A549 (cell line): ENCODE measurements around the gene MCCC1. TPM values are rescaled to one million over a fixed set of nuclear protein-coding genes. Genes with fewer than 3 reads are reported as not detected.
"Not testable (repeated sequence)": the region's sequence is repeated elsewhere in the genome, so short reads cannot be mapped to it uniquely, and the experiment has no call there.

Experiments used
- ATAC-seq, 2 experiments: fragments of 200-7000 bp in 1 of 2; fragments of >200 bp in 1 of 2; cut with Nextera tagmentation in 1 of 2; cut with Tn5 transposase in 1 of 2; 3 replicates each; pipeline versions ENCODE4 v1.8.0 to v1.9.1; 2018 to 2020; ENCODE audit warnings: mild to moderate bottlenecking in 1 of 2, moderate library complexity in 1 of 2
- CTCF ChIA-PET: fragments of 300-600 bp; sonication (Branson Sonifier 250); formaldehyde crosslinking; extraction: SDS; loops from one replicate; lab custom pipeline; 2021; ENCODE audit warnings: antibody characterized with exemption, inconsistent platforms; lab: Yijun Ruan, JAX
- POLR2A ChIA-PET: fragments of 350-600 bp; formaldehyde crosslinking; extraction: SDS; loops from one replicate; lab custom pipeline; 2021; ENCODE audit warnings: antibody characterized with exemption, inconsistent platforms; lab: Yijun Ruan, JAX
- DNase-seq, 2 experiments: peaks; one replicate each; pipeline versions ENCODE4 v3.0.0 to v3.0.0-alpha.2; 2011 to 2016; ENCODE audit warnings: low read depth in 1 of 2, low spot score in 1 of 2
- FAIRE-seq: peaks from 2 replicates; lab custom pipeline; 2011; peaks lifted over from hg19 to GRCh38; lab: Jason Lieb, UNC
- H3K27ac ChIP-seq, 2 experiments: fragments of >200 bp; sonication (Bioruptor Twin); formaldehyde crosslinking; 3 replicates each; pipeline ENCODE4 v1.5.1; 2016 to 2017
- H3K4me1 ChIP-seq: fragments of >200 bp; sonication (Bioruptor Twin); formaldehyde crosslinking; 3 replicates; pipeline ENCODE4 v1.6.1; 2016
- H3K4me2 ChIP-seq: fragments of >200 bp; sonication (Bioruptor Twin); formaldehyde crosslinking; 3 replicates; pipeline ENCODE4 v1.6.1; 2016
- H3K4me3 ChIP-seq: fragments of >200 bp; sonication (Bioruptor Twin); formaldehyde crosslinking; 3 replicates; pipeline ENCODE4 v1.5.1; 2016
- H3K9me3 ChIP-seq: fragments of >200 bp; sonication (Bioruptor Twin); formaldehyde crosslinking; 3 replicates; pipeline ENCODE4 v1.6.1; 2016
- BHLHE40 ChIP-seq: IDR thresholded peaks from 2 replicates; pipeline ENCODE4 v1.6.1; 2012; ENCODE audit warnings: low read depth, low read length, inconsistent platforms
- CBX2 ChIP-seq: fragments of 200-600 bp; sonication (generic); IDR thresholded peaks from 2 replicates; pipeline ENCODE4 v1.6.1; 2016; ENCODE audit warnings: low read depth, mild to moderate bottlenecking, borderline replicate concordance
- CBX8 ChIP-seq: fragments of 200-600 bp; sonication (generic); IDR thresholded peaks from 2 replicates; pipeline ENCODE4 v1.6.1; 2016
- CHD2 ChIP-seq: fragments of 150-350 bp; IDR thresholded peaks from 2 replicates; pipeline ENCODE4 v1.6.1; 2014; ENCODE audit warnings: low read length; ENCODE audit not compliant: partially characterized antibody
- EP300 ChIP-seq, 2 experiments: fragments of >200 bp; sonication (Bioruptor Twin); formaldehyde crosslinking; IDR thresholded peaks; 2 replicates in 1 of 2; 3 replicates in 1 of 2; pipeline ENCODE4 v1.6.1; 2016 to 2017
- ESRRA ChIP-seq: fragments of 150-350 bp; IDR thresholded peaks from 2 replicates; pipeline ENCODE4 v1.6.1; 2014; ENCODE audit warnings: mild to moderate bottlenecking, low read length, borderline replicate concordance
- FOSB ChIP-seq: fragments of 250-450 bp; sonication (Bioruptor Pico); IDR thresholded peaks from 2 replicates; pipeline ENCODE4 v1.5.0; 2020; ENCODE audit warnings: mild to moderate bottlenecking, moderate library complexity
- FOSL2 ChIP-seq, 2 experiments: fragments of 450-650 bp in 1 of 2; fragments of >200 bp in 1 of 2; sonication (Bioruptor Twin) in 1 of 2; formaldehyde crosslinking; IDR thresholded peaks; 2 replicates each; pipeline versions ENCODE4 v1.5.0 to v1.6.1; 2016 to 2020; ENCODE audit warnings: mild to moderate bottlenecking in 1 of 2, moderate library complexity in 1 of 2
- FOXS1 ChIP-seq: fragments of 250-450 bp; sonication (Bioruptor Pico); IDR thresholded peaks from 2 replicates; pipeline ENCODE4 v1.5.0; 2020; ENCODE audit warnings: mild to moderate bottlenecking, moderate library complexity
- HDAC2 ChIP-seq: fragments of 200-600 bp; sonication (generic); IDR thresholded peaks from 2 replicates; pipeline ENCODE4 v1.6.1; 2016
- HOXB13 ChIP-seq: fragments of 250-450 bp; sonication (Bioruptor Pico); IDR thresholded peaks from 2 replicates; pipeline ENCODE4 v1.5.0; 2020; ENCODE audit warnings: low read depth, mild to moderate bottlenecking, moderate library complexity
- KDM1A ChIP-seq: fragments of 200-600 bp; sonication (generic); IDR thresholded peaks from 2 replicates; pipeline ENCODE4 v1.6.1; 2016; ENCODE audit warnings: low read depth, mild to moderate bottlenecking
- MAZ ChIP-seq: fragments of 150-350 bp; IDR thresholded peaks from 2 replicates; pipeline ENCODE4 v1.6.1; 2014; ENCODE audit warnings: antibody characterized with exemption, low read depth, low read length, borderline replicate concordance
- NFE2L2 ChIP-seq: fragments of 150-350 bp; conservative IDR thresholded peaks from 2 replicates; pipeline ENCODE4 v1.6.1; 2014; ENCODE audit warnings: low read length
- NR3C1 ChIP-seq: fragments of >200 bp; sonication (Bioruptor Twin); formaldehyde crosslinking; IDR thresholded peaks from 3 replicates; pipeline ENCODE4 v1.6.1; 2017
- PHF8 ChIP-seq: fragments of 200-600 bp; sonication (generic); IDR thresholded peaks from 2 replicates; pipeline ENCODE4 v1.6.1; 2016; ENCODE audit warnings: low read depth, mild to moderate bottlenecking, antibody characterized with exemption, moderate library complexity, borderline replicate concordance
- POLR2A ChIP-seq: IDR thresholded peaks from 2 replicates; pipeline ENCODE4 v1.6.1; 2012; ENCODE audit warnings: mild to moderate bottlenecking, low read length
- RARB ChIP-seq: fragments of 250-450 bp; sonication (Bioruptor Pico); IDR thresholded peaks from 2 replicates; pipeline ENCODE4 v1.8.0; 2021; ENCODE audit warnings: mild to moderate bottlenecking, moderate library complexity
- SMC3 ChIP-seq: fragments of >200 bp; sonication (Bioruptor Twin); formaldehyde crosslinking; IDR thresholded peaks from 3 replicates; pipeline ENCODE4 v1.6.1; 2018; ENCODE audit warnings: inconsistent platforms
- SREBF2 ChIP-seq: fragments of 450-650 bp; IDR thresholded peaks from 2 replicates; pipeline ENCODE4 v1.6.1; 2014; ENCODE audit warnings: mild to moderate bottlenecking, moderate library complexity
- TFCP2L1 ChIP-seq: fragments of 250-450 bp; sonication (Bioruptor Pico); IDR thresholded peaks from 2 replicates; pipeline ENCODE4 v1.5.0; 2021; ENCODE audit warnings: mild to moderate bottlenecking
- ZNF302 ChIP-seq: fragments of 250-450 bp; sonication (Bioruptor Pico); IDR thresholded peaks from 2 replicates; pipeline ENCODE4 v1.9.0; 2021; ENCODE audit warnings: inconsistent platforms, mild to moderate bottlenecking, moderate library complexity
- ZSCAN20 ChIP-seq: fragments of 250-450 bp; sonication (Bioruptor Pico); IDR thresholded peaks from 2 replicates; pipeline ENCODE4 v1.8.0; 2022; ENCODE audit warnings: mild to moderate bottlenecking, moderate library complexity
- WGBS: methylation state at CpG from one replicate; pipeline ENCODE4 v1.1.6; 2017; ENCODE audit errors: missing lambda C conversion rate; 5-methylcytosine and 5-hydroxymethylcytosine counted together
- polyA plus RNA-seq, 4 experiments: library from polyadenylated mRNA; depleted of rRNA in 3 of 4; stranded (reverse); fragments of >200 nt; fragmentation: RNase III in 1 of 4; extraction: RNeasy Plus Mini Kit Qiagen cat#74134 plus additional on column Dnase treatment in 1 of 4; gene quantifications; 2 replicates in 3 of 4; 3 replicates in 1 of 4; pipeline ENCODE4 v1.2.3, GENCODE V29; 2011 to 2017
- TF ChIP-seq, protein P1 (sequence below): fragments of 250-450 bp; sonication (Bioruptor Pico); IDR thresholded peaks from 2 replicates; pipeline ENCODE4 v1.5.0; 2021; ENCODE audit warnings: mild to moderate bottlenecking, moderate library complexity, borderline replicate concordance
- TF ChIP-seq, protein P2 (sequence below): fragments of >200 bp; sonication (Bioruptor Twin); formaldehyde crosslinking; IDR thresholded peaks from 2 replicates; pipeline ENCODE4 v1.6.1; 2016
- TF ChIP-seq, protein P3 (sequence below): IDR thresholded peaks from 2 replicates; pipeline ENCODE4 v1.6.1; 2012

MCCC1 gene
- polyA plus RNA-seq, 2 of the 4 experiments (the other 2 are of a cell fraction) = 11.8 to 12.4 TPM

DNA sequence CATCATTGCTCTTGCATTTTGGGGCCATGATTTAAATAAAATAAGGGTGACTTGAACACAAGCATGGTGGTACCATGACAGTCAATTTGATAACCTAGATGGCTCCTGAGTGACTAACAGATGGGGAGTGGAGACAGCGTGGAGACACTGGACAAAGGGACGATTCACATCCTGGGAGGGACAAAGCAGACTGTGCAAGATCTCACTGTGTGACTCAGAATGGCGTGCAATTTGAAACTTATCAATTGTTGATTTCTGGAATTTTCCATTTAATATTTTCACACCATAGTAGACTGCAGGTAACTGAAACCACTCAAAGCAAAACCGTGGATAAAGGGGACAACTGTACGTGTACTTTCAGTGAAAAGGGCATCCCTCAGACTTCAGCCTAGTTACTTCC, 25.5 kb downstream of the MCCC1 start:
- Histone ChIP-seq H3K4me3 (no peak overlapping the region), H3K9me3 (peaks cover 7% of the 10 kb centered on the region; the same call in 2 of the 3 replicates), H3K4me2 (0 out of 3 replicates have a peak overlapping the region, but pooled peaks have one; percentile 13), H3K4me1 (peaks cover 3% of the 10 kb centered on the region; the same call in 1 of the 3 replicates), H3K27ac (no peak overlapping the region)
- 48% methylated on average over 5 of the region's 5 CpGs for WGBS
- ChIA-PET CTCF (no interaction called here), POLR2A (no interaction called here)
- ATAC-seq (no peak), DNase-seq (no peak), FAIRE-seq (no peak)
- TF ChIP-seq POLR2A = no peak
- TF ChIP-seq SREBF2 = no peak
- no peak for TF ChIP-seq ZSCAN20 (CRISPR knock-in tag)
- no peak for TF ChIP-seq HOXB13 (CRISPR knock-in tag)
- TF ChIP-seq CBX8 = no peak
- TF ChIP-seq FOSL2 (IDR thresholded peaks at IDR 0.05) = no peak
- TF ChIP-seq FOSL2 (CRISPR knock-in tag; IDR thresholded peaks at IDR 0.05) = no peak
- no peak for TF ChIP-seq RARB (CRISPR knock-in tag)
- TF ChIP-seq CBX2 = no peak
- no peak for TF ChIP-seq NR3C1
- no peak for TF ChIP-seq KDM1A
- TF ChIP-seq TFCP2L1 (CRISPR knock-in tag) = no peak

DNA sequence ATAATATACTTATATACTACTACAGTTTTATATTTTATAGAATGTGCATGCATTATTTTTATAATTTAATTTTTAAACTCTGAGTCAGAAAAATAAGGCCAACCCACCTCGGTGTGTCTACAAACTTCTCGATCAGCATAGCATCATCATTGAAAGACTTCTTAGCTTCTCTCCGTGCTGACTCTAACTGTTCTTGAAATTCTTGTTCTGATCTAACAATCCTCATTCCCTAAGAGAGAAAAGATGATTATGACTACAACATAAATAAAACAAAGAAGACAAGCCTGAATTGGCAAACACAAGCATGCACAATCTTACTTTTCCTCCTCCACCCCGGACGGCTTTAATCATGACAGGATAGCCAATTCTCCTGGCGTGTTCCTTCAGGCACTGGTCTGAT, 28.4 kb downstream of the MCCC1 start:
- ChIA-PET CTCF (no interaction called here), POLR2A (no interaction called here)
- 81% methylated on average over 6 of the region's 6 CpGs for WGBS
- TF ChIP-seq POLR2A (no peak), RARB (CRISPR knock-in tag) (no peak), SMC3 (no peak), NFE2L2 (no peak), ESRRA (no peak), BHLHE40 (no peak), MAZ (no peak)
- no peak overlapping the region for H3K27ac ChIP-seq
- ATAC-seq (no peak), FAIRE-seq (no peak), DNase-seq (no peak)
- no peak overlapping the region for H3K4me2 ChIP-seq
- no peaks in the 10 kb centered on the region for H3K9me3 ChIP-seq
- peaks cover 3% of the 10 kb centered on the region; the same call in 1 of the 3 replicates for H3K4me1 ChIP-seq
- H3K4me3 ChIP-seq = no peak overlapping the region

DNA sequence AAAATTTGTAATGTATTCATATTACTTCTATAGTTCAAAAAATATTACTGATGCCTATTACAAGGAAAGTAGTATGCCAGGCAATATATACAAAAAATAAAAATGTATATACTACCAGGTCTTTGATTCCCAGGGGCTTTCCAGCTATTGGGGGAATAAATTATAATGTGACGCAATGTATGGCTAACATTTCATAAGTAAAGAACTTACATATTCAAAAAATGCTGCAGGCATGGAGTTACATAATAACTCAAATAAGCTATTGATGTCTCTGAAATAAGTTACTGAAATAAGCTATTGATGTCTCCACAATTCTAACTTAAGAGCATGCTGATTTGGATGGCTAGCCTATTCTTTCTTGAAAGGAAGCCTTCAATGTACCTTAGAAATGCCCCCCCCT, 30.2 kb downstream of the MCCC1 start:
- Histone ChIP-seq H3K27ac (no peak overlapping the region), H3K9me3 (no peaks in the 10 kb centered on the region), H3K4me1 (peaks cover 2% of the 10 kb centered on the region; the same call in 1 of the 3 replicates), H3K4me3 (no peak overlapping the region), H3K4me2 (no peak overlapping the region)
- POLR2A ChIA-PET = interaction anchor here (0.5 kb wide), 1 partner anchor 1293 kb away, joined by 3 read pairs; no protein-coding TSS in a partner anchor
- no peak for TF ChIP-seq CHD2
- TF ChIP-seq CBX8 = no peak
- WGBS = 0% methylated on average over 1 of the region's 1 CpG
- ATAC-seq = no peak
- FAIRE-seq = no peak
- no peak for DNase-seq
- CTCF ChIA-PET = no interaction called here

DNA sequence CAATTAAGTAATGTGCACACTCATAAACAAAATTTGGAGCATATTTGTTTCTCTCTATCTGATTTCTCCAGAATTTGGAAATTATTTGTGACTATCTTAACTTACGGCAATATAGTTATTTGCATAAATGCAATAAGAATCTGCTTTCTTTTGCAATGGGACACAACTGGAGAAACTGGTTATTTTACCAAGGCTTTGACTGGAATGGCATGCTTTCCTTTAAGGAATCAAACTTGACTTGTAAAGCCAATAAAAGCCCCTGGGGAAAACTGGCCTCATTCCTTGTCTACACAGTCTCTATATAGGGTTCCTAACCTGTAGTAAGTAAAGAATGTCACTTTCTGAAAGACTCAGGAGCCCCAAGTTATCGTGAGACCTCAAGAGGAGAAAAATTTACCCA, 32.4 kb downstream of the MCCC1 start:
- H3K4me3 ChIP-seq, H3K4me2 ChIP-seq, FAIRE-seq, DNase-seq, POLR2A ChIA-PET, H3K27ac ChIP-seq, CTCF ChIA-PET, H3K9me3 ChIP-seq, ATAC-seq, H3K4me1 ChIP-seq: not testable (repeated sequence)
- WGBS = 96% methylated on average over 2 of the region's 2 CpGs

DNA sequence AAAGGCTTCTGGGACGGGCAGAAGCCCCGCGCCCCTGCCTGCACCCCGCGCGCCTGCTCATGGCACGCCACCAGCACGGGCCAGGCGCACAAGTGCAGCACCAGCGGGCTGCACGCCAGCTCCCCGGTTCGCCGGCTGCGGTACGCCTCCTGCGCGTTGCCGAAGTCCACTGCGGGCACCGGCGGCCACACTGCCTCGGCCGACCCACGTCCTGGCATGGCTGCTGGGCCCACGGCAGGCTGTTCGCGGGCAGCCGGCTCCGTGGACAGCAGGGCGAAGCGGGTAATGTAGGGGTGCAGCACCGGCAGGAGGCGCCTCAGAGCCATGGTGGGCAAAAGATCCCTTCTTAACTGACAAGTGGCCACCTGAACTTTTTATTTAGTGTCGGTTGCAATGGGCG, 34.8 kb downstream of the MCCC1 start:
- DNase-seq (no peak), FAIRE-seq (no peak), ATAC-seq (no peak)
- POLR2A ChIA-PET = no interaction called here
- H3K9me3 ChIP-seq = no peaks in the 10 kb centered on the region
- H3K4me3 ChIP-seq = no peak overlapping the region
- 95% methylated on average over 15 of the region's 36 CpGs for WGBS
- H3K4me1 ChIP-seq = no peaks in the 10 kb centered on the region
- CTCF ChIA-PET = no interaction called here
- H3K4me2 ChIP-seq = no peak overlapping the region
- no peak overlapping the region for H3K27ac ChIP-seq
- TF ChIP-seq FOXS1 (CRISPR knock-in tag) (no peak), ZNF302 (no peak), HDAC2 (no peak), PHF8 (no peak), EP300 (IDR thresholded peaks at IDR 0.05) (no peak), SMC3 (no peak), NR3C1 (no peak), FOSB (CRISPR knock-in tag) (no peak)
- TF ChIP-seq, protein P1, sequence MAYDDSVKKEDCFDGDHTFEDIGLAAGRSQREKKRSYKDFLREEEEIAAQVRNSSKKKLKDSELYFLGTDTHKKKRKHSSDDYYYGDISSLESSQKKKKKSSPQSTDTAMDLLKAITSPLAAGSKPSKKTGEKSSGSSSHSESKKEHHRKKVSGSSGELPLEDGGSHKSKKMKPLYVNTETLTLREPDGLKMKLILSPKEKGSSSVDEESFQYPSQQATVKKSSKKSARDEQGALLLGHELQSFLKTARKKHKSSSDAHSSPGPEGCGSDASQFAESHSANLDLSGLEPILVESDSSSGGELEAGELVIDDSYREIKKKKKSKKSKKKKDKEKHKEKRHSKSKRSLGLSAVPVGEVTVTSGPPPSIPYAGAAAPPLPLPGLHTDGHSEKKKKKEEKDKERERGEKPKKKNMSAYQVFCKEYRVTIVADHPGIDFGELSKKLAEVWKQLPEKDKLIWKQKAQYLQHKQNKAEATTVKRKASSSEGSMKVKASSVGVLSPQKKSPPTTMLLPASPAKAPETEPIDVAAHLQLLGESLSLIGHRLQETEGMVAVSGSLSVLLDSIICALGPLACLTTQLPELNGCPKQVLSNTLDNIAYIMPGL = no peak
- TF ChIP-seq, protein P2, sequence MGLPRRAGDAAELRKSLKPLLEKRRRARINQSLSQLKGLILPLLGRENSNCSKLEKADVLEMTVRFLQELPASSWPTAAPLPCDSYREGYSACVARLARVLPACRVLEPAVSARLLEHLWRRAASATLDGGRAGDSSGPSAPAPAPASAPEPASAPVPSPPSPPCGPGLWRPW = no peak
- TF ChIP-seq, protein P3, sequence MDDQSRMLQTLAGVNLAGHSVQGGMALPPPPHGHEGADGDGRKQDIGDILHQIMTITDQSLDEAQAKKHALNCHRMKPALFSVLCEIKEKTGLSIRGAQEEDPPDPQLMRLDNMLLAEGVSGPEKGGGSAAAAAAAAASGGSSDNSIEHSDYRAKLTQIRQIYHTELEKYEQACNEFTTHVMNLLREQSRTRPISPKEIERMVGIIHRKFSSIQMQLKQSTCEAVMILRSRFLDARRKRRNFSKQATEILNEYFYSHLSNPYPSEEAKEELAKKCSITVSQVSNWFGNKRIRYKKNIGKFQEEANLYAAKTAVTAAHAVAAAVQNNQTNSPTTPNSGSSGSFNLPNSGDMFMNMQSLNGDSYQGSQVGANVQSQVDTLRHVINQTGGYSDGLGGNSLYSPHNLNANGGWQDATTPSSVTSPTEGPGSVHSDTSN = no peak
